Esophagus squamous epithelium (tissue), 5 donors: Measurements from ENCODE around the gene AZGP1. TPM values are rescaled to one million over a fixed set of nuclear protein-coding genes. Genes with fewer than 3 reads are reported as not detected.
"Not testable (repeated sequence)": the region's sequence is repeated elsewhere in the genome, so short reads cannot be mapped to it uniquely, and the experiment has no call there.

Experiments
- DNase-seq: peaks from one replicate; lab custom pipeline; 2025; lab: John Stamatoyannopoulos, UW
- H3K27ac ChIP-seq, 4 donors: fragments of 200-600 bp; sonication (generic); one replicate each; pipeline ENCODE4 v1.5.1; 2016 to 2019; ENCODE audit warnings: mild to moderate bottlenecking in 1 of 4
- H3K27me3 ChIP-seq, 4 donors: fragments of 200-600 bp; sonication (generic); 1 replicate in 3 of 4; 2 replicates in 1 of 4; pipeline versions ENCODE4 v1.5.1 to v1.6.0; 2017 to 2021; ENCODE audit warnings: antibody characterized with exemption in 1 of 4
- H3K36me3 ChIP-seq, 3 donors: fragments of 200-600 bp; sonication (generic); one replicate each; pipeline ENCODE4 v1.5.1; 2016 to 2019
- H3K4me1 ChIP-seq, 3 donors: fragments of 200-600 bp; sonication (generic); one replicate each; pipeline ENCODE4 v1.5.1; 2017 to 2019
- H3K4me3 ChIP-seq, 4 donors: fragments of 200-600 bp; sonication (generic); 1 replicate in 3 of 4; 2 replicates in 1 of 4; pipeline ENCODE4 v1.5.1; 2016 to 2019; ENCODE audit warnings: mild to moderate bottlenecking in 2 of 4, moderate library complexity in 1 of 4
- H3K9me3 ChIP-seq, 3 donors: fragments of 200-600 bp; sonication (generic); one replicate each; pipeline ENCODE4 v1.5.1; 2016 to 2019
- CTCF ChIP-seq, 6 experiments: fragments of 450-650 bp in 4 of 6; fragments of 200-600 bp in 2 of 6; sonication (generic) in 2 of 6; IDR thresholded peaks; one replicate each; pipeline ENCODE4 v1.5.1; 2016 to 2019; ENCODE audit warnings: antibody characterized with exemption in 6 of 6, mild to moderate bottlenecking in 4 of 6, moderate library complexity in 4 of 6
- POLR2A ChIP-seq, 4 donors: fragments of 450-650 bp; IDR thresholded peaks; one replicate each; pipeline ENCODE4 v1.6.1; 2017; ENCODE audit warnings: antibody characterized with exemption in 4 of 4, mild to moderate bottlenecking in 4 of 4, moderate library complexity in 3 of 4
- WGBS, 2 donors: methylation state at CpG; one replicate each; pipeline ENCODE4 v1.1.5; 2018; 5-methylcytosine and 5-hydroxymethylcytosine counted together
- intact Hi-C: fragments of 100-400 bp; cut with DNase I; formaldehyde crosslinking; loops from one replicate; pipeline ENCODE4 v1.15.0; 2022
- total RNA-seq, 4 donors: library from RNA; depleted of rRNA; stranded (reverse); fragments of >200 nt; gene quantifications; one replicate each; pipeline ENCODE4 v1.1.0, GENCODE V29; 2016
- donor health status: DM: yes; HTN: yes; CAD: no.

AZGP1 gene
- total RNA-seq, 4 donors from 2014 or later, result 0.19 to 99.9 (median 1.3) TPM

- DNase-seq, result no peak
- Histone ChIP-seq H3K9me3 (no peaks in the 10 kb centered on the region), H3K27ac (no peak overlapping the region), H3K27me3 (no peaks in the 10 kb centered on the region), H3K4me3 (no peak overlapping the region), H3K4me1 (peaks cover 7 to 64% (median 15%) of the 10 kb centered on the region in 3 donors), H3K36me3 (no peaks in the 10 kb centered on the region)
- TF ChIP-seq POLR2A (IDR thresholded peaks at IDR 0.05) (no peak), CTCF (IDR thresholded peaks at IDR 0.05) (no peak)
- intact Hi-C loops, result no loop called here
- WGBS, 2 donors, result 74 to 77% methylated on average over 2 of the region's 2 CpGs
Observed at GRCh38 chr7:100010901-100011300, 35.1 kb upstream of the AZGP1 start.

GRCh38 chr7:100009952-100010351 is 34.1 kb upstream of the AZGP1 start:
- WGBS, 2 donors, result 72 to 80% methylated on average over 1 to 5 of the region's 8 CpGs
- H3K27me3 ChIP-seq, H3K4me3 ChIP-seq, DNase-seq, H3K36me3 ChIP-seq, H3K9me3 ChIP-seq, H3K27ac ChIP-seq, intact Hi-C loops: not testable (repeated sequence)
- H3K4me1 ChIP-seq, result peaks cover 7 to 60% (median 15%) of the 10 kb centered on the region in 3 donors

GRCh38 chr7:100008525-100008924 is 32.7 kb upstream of the AZGP1 start:
- peak overlapping the region in 3 of 4 donors; percentile 39 to 73 (median 63) for H3K27ac ChIP-seq
- intact Hi-C loops, result no loop called here
- WGBS, 2 donors, result 21 to 33% methylated on average over 10 of the region's 10 CpGs
- TF ChIP-seq POLR2A (IDR thresholded peaks at IDR 0.05) (no peak), CTCF (IDR thresholded peaks at IDR 0.05) (no peak)
- H3K27me3 ChIP-seq, result no peaks in the 10 kb centered on the region
- DNase-seq, result no peak
- no peaks in the 10 kb centered on the region for H3K36me3 ChIP-seq
- H3K4me1 ChIP-seq, result peaks cover 7 to 45% (median 12%) of the 10 kb centered on the region in 3 donors
- no peak overlapping the region for H3K4me3 ChIP-seq
- H3K9me3 ChIP-seq, result no peaks in the 10 kb centered on the region

- H3K4me3 ChIP-seq, result no peak overlapping the region
- no peaks in the 10 kb centered on the region for H3K27me3 ChIP-seq
- 64 to 80% methylated on average over 1 to 3 of the region's 3 CpGs for WGBS, 2 donors
- H3K36me3 ChIP-seq, result no peaks in the 10 kb centered on the region
- no peak for TF ChIP-seq CTCF (IDR thresholded peaks at IDR 0.05)
- no peak for TF ChIP-seq POLR2A (IDR thresholded peaks at IDR 0.05)
- DNase-seq, result no peak
- H3K9me3 ChIP-seq, result no peaks in the 10 kb centered on the region
- intact Hi-C loops, result no loop called here
- peaks cover 7 to 39% (median 12%) of the 10 kb centered on the region in 3 donors for H3K4me1 ChIP-seq
- no peak overlapping the region for H3K27ac ChIP-seq
Observed at GRCh38 chr7:100007887-100008286, 32.1 kb upstream of the AZGP1 start.

GRCh38 chr7:100003711-100004661 is 28.2 kb upstream of the AZGP1 start:
- H3K9me3 ChIP-seq, result no peaks in the 10 kb centered on the region
- H3K4me1 ChIP-seq, result peaks cover 2 to 22% (median 5%) of the 10 kb centered on the region in 3 donors
- TF ChIP-seq CTCF (IDR thresholded peaks at IDR 0.05), result no peak
- no peak for DNase-seq
- H3K27me3 ChIP-seq, result no peaks in the 10 kb centered on the region
- no peak overlapping the region for H3K4me3 ChIP-seq
- intact Hi-C loops, result no loop called here
- no peak overlapping the region for H3K27ac ChIP-seq
- WGBS, 2 donors, result 60 to 64% methylated on average over 13 to 14 of the region's 14 CpGs
- H3K36me3 ChIP-seq, result no peaks in the 10 kb centered on the region
